GM12874 (cell line): ENCODE data around the gene RNASET2.

Source experiments
- TF ChIP-seq, protein P1 (sequence below): IDR thresholded peaks from 2 replicates; pipeline ENCODE4 v1.5.1; 2011; ENCODE audit warnings: low read depth, mild to moderate bottlenecking, control low read depth, low read length, moderate library complexity; ENCODE audit not compliant: insufficient read depth

Gene RNASET2

GRCh38 chr6:166936079-166936787 is 20.1 kb downstream of the RNASET2 start:
- TF ChIP-seq, protein P1, sequence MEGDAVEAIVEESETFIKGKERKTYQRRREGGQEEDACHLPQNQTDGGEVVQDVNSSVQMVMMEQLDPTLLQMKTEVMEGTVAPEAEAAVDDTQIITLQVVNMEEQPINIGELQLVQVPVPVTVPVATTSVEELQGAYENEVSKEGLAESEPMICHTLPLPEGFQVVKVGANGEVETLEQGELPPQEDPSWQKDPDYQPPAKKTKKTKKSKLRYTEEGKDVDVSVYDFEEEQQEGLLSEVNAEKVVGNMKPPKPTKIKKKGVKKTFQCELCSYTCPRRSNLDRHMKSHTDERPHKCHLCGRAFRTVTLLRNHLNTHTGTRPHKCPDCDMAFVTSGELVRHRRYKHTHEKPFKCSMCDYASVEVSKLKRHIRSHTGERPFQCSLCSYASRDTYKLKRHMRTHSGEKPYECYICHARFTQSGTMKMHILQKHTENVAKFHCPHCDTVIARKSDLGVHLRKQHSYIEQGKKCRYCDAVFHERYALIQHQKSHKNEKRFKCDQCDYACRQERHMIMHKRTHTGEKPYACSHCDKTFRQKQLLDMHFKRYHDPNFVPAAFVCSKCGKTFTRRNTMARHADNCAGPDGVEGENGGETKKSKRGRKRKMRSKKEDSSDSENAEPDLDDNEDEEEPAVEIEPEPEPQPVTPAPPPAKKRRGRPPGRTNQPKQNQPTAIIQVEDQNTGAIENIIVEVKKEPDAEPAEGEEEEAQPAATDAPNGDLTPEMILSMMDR: no peak

- TF ChIP-seq, protein P1: no peak
Measured at GRCh38 chr6:166935353-166935752, 21.0 kb downstream of the RNASET2 start.

DNA sequence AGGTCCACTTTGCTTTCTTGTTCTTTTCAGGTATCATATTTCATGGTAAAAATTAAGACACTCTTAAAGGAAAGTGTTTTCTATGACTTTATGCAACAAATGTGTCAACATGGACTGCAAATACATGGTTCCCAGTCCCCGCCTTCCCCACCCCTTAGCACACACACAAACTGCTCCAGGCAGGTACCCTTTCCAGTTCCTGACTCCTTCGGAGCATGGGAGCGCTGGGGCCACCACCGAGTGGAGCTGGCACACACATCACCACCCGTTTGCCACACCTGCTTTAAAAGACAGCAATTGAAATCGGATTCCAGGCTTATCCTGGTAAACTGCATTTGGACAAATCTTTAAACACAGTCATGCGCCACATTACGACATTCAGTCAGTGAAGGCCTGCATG is 22.2 kb downstream of the RNASET2 start:
- TF ChIP-seq, protein P1: no peak

- TF ChIP-seq, protein P1: no peak
Measured at GRCh38 chr6:166933396-166933795, 23.0 kb downstream of the RNASET2 start.

DNA sequence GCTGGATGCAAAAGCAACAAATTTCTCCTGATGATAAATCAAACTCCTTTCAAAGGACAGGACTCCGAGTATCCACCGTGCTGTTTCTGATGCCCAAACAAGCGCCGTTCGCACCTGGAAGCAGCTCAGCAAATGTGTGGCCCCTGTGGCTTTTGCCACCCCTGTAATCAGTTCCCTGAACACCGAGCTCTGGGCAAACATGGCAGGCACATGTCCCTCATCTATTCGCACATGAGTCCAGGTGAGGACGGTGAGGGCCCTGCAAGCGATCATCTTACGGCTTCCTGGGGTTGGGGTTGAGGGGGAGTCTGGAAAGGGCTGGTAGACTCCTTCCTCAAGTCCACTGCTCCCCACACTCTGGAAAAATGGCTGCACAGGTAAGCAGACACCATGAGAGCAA is 23.7 kb downstream of the RNASET2 start:
- TF ChIP-seq, protein P1: no peak

DNA sequence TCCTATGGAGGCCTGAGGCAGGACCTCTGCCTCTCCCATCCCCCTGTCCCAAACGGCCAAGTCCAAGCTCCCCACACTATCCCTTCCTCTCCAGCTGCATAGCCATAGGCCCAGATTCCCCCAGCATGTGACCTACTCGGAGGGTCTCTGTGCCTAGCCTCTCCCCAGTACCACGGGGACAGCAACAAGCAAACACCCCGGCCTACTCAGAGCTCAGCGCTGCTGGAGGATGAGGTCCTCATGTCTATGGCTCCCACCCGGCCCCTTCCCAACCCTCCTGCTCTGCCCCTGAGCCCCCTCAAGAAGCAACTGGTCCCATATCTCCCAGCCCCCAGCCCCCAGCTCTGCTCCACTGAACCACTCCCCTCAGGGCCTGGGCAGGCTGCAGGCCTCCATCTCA is 24.2 kb downstream of the RNASET2 start:
- TF ChIP-seq, protein P1: no peak

- TF ChIP-seq, protein P1: no peak
Measured at GRCh38 chr6:166931426-166931970, 24.9 kb downstream of the RNASET2 start.
